ENCODE measurements around the gene ERCC6. TPM values are rescaled to one million over a fixed set of nuclear protein-coding genes. Genes with fewer than 3 reads are reported as not detected.

Gene ERCC6
- total and polyA plus RNA-seq, 10 of the 15 experiments (the other 5 are each of a cell fraction or from before 2014, with no cell fraction given): 4.3 to 15.6 (median 7.8) TPM

DNA sequence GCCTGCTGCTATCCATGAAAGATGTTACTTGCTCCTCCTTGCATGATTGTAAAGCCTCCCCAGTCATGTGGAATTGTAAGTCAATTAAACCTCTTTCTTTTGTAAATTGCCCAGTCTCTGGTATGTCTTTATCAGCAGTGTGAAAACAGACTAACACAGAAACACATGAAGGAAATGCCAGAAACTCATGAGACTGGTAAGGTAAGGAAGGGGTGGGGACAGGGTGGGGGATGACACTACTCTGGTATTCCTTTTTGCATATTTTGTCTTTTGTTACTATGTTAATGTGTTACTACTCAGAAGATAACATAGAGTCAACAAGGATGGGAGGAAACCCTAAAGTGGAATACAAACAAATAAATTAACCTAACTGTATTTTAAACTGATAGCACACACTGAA is 73.2 kb downstream of the ERCC6 start:
- no peaks in the 10 kb centered on the region for H3K79me2 ChIP-seq (ENCODE audit: control insufficient read depth, insufficient read depth, low read length)
- in situ Hi-C loops (cut with MboI): no loop called here
- no peaks in the 10 kb centered on the region for H4K20me1 ChIP-seq (ENCODE audit: control insufficient read depth, insufficient read depth)
- no peak overlapping the region for H3K27ac ChIP-seq (ENCODE audit: control insufficient read depth, insufficient read depth)
- H3K9ac ChIP-seq (ENCODE audit: control insufficient read depth, insufficient read depth, low read length): no peak overlapping the region
- CTCF ChIA-PET: no interaction called here
- H3K4me1 ChIP-seq (ENCODE audit: control insufficient read depth, insufficient read depth, low read length): no peaks in the 10 kb centered on the region
- SMC1A ChIA-PET (ENCODE audit: uncharacterized antibody, unreplicated experiment): no interaction called here
- DNase-seq (ENCODE audit: low read depth, low spot score): no peak
- BruUV-seq (replicated peaks): no TSS peak
- no peaks in the 10 kb centered on the region; a peak in 2 of 4 replicates for H3K36me3 ChIP-seq (ENCODE audit: control insufficient read depth in 2 of 2, insufficient read depth in 2 of 2, low read length in 1 of 2)
- POLR2A ChIA-PET: no interaction called here
- no peaks in the 10 kb centered on the region; the same call in 2 of the 3 replicates for H3K9me3 ChIP-seq (replicated peaks; ENCODE audit: control insufficient read depth, insufficient read depth, low read length)
- no peak for FAIRE-seq
- H2AFZ ChIP-seq (ENCODE audit: control insufficient read depth, low read depth, low read length): no peak overlapping the region
- H3K4me3 ChIP-seq: no peak overlapping the region
- RAD21 ChIA-PET (ENCODE audit: unreplicated experiment): no interaction called here
- intact Hi-C loops (cut with micrococcal nuclease; ENCODE audit: unreplicated experiment): no loop called here
- H3K4me2 ChIP-seq (ENCODE audit: control insufficient read depth, insufficient read depth): no peak overlapping the region
- no peaks in the 10 kb centered on the region for H3K27me3 ChIP-seq (replicated peaks in 1 of 2; ENCODE audit: control insufficient read depth in 2 of 2, insufficient read depth in 2 of 2, low read length in 1 of 2)
- TF ChIP-seq SUZ12 (IDR thresholded peaks at IDR 0.05; ENCODE audit: unreplicated experiment) (no peak), SMAD1 (IDR thresholded peaks at IDR 0.05; ENCODE audit: low read depth, partially characterized antibody) (no peak), YY1 (IDR thresholded peaks at IDR 0.05; ENCODE audit: low read depth, low read length) (no peak), LARP7 (IDR thresholded peaks at IDR 0.05) (no peak), SUPT20H (IDR thresholded peaks at IDR 0.05; ENCODE audit: borderline replicate concordance, control insufficient read depth, low read depth, low read length) (no peak)
- ATAC-seq: no peak

Other genes with a start within 250 kb of the ERCC6 start
- gene C10orf71, start 240.0 kb downstream of the ERCC6 start, total RNA-seq (2014; rRNA removed): not detected in 2 replicates
- gene C10orf71, start 240.0 kb downstream of the ERCC6 start, total RNA-seq (2014; rRNA removed; fragmentation: Illumina TruSeq; extraction: Trizol): not detected in 2 replicates
- not detected in 2 replicates for gene C10orf71, start 240.0 kb downstream of the ERCC6 start, total RNA-seq (2021)
- not detected in 2 replicates for gene C10orf71, start 240.0 kb downstream of the ERCC6 start, polyA plus RNA-seq (2011; rRNA removed)
- gene C10orf71, start 240.0 kb downstream of the ERCC6 start, polyA plus RNA-seq (2014; fragmentation: Illumina TruSeq; extraction: Trizol): not detected in 2 replicates
- gene C10orf71, start 240.0 kb downstream of the ERCC6 start, polyA plus RNA-seq (2014; fragmentation: Nextera tagmentation; extraction: Ambion mirVana): not detected
- not detected in 2 replicates for gene C10orf71, start 240.0 kb downstream of the ERCC6 start, polyA plus RNA-seq (2014; rRNA removed)
- not detected for gene C10orf71, start 240.0 kb downstream of the ERCC6 start, polyA plus RNA-seq (2016; fragmentation: Nextera tagmentation; extraction: Ambion mirVana)
- gene DRGX, start 143.0 kb downstream of the ERCC6 start, total RNA-seq (2014; rRNA removed): not detected in 2 replicates
- not detected in 2 replicates for gene DRGX, start 143.0 kb downstream of the ERCC6 start, total RNA-seq (2014; rRNA removed; fragmentation: Illumina TruSeq; extraction: Trizol)
- gene DRGX, start 143.0 kb downstream of the ERCC6 start, total RNA-seq (2021): not detected in 2 replicates
- not detected in 2 replicates for gene DRGX, start 143.0 kb downstream of the ERCC6 start, polyA plus RNA-seq (2011; rRNA removed)
- not detected in 2 replicates for gene DRGX, start 143.0 kb downstream of the ERCC6 start, polyA plus RNA-seq (2014; fragmentation: Illumina TruSeq; extraction: Trizol)
- gene DRGX, start 143.0 kb downstream of the ERCC6 start, polyA plus RNA-seq (2014; fragmentation: Nextera tagmentation; extraction: Ambion mirVana): not detected
- gene DRGX, start 143.0 kb downstream of the ERCC6 start, polyA plus RNA-seq (2014; rRNA removed): not detected in 2 replicates
- gene DRGX, start 143.0 kb downstream of the ERCC6 start, polyA plus RNA-seq (2016; fragmentation: Nextera tagmentation; extraction: Ambion mirVana): not detected
- not detected in 2 replicates for gene SLC18A3, start 71.2 kb upstream of the ERCC6 start, total RNA-seq (2014; rRNA removed)
- gene SLC18A3, start 71.2 kb upstream of the ERCC6 start, total RNA-seq (2014; rRNA removed; fragmentation: Illumina TruSeq; extraction: Trizol): not detected in 2 replicates
- gene SLC18A3, start 71.2 kb upstream of the ERCC6 start, total RNA-seq (2021): not detected in 2 replicates
- not detected in 2 replicates for gene SLC18A3, start 71.2 kb upstream of the ERCC6 start, polyA plus RNA-seq (2011; rRNA removed)
- not detected in 2 replicates for gene SLC18A3, start 71.2 kb upstream of the ERCC6 start, polyA plus RNA-seq (2014; fragmentation: Illumina TruSeq; extraction: Trizol)
- not detected for gene SLC18A3, start 71.2 kb upstream of the ERCC6 start, polyA plus RNA-seq (2014; fragmentation: Nextera tagmentation; extraction: Ambion mirVana)
- not detected in 2 replicates for gene SLC18A3, start 71.2 kb upstream of the ERCC6 start, polyA plus RNA-seq (2014; rRNA removed)
- not detected for gene SLC18A3, start 71.2 kb upstream of the ERCC6 start, polyA plus RNA-seq (2016; fragmentation: Nextera tagmentation; extraction: Ambion mirVana)
- not detected in 2 replicates for gene CHAT, start 74.9 kb upstream of the ERCC6 start, total RNA-seq (2014; rRNA removed)
- not detected in 2 replicates for gene CHAT, start 74.9 kb upstream of the ERCC6 start, total RNA-seq (2014; rRNA removed; fragmentation: Illumina TruSeq; extraction: Trizol)
- gene CHAT, start 74.9 kb upstream of the ERCC6 start, total RNA-seq (2021): not detected in 2 replicates
- not detected in 2 replicates for gene CHAT, start 74.9 kb upstream of the ERCC6 start, polyA plus RNA-seq (2011; rRNA removed)
- not detected in 2 replicates for gene CHAT, start 74.9 kb upstream of the ERCC6 start, polyA plus RNA-seq (2014; fragmentation: Illumina TruSeq; extraction: Trizol)
- gene CHAT, start 74.9 kb upstream of the ERCC6 start, polyA plus RNA-seq (2014; fragmentation: Nextera tagmentation; extraction: Ambion mirVana): not detected
- gene CHAT, start 74.9 kb upstream of the ERCC6 start, polyA plus RNA-seq (2014; rRNA removed): not detected in 2 replicates
- gene CHAT, start 74.9 kb upstream of the ERCC6 start, polyA plus RNA-seq (2016; fragmentation: Nextera tagmentation; extraction: Ambion mirVana): not detected
- gene C10orf53, start 140.5 kb upstream of the ERCC6 start, total RNA-seq (2014; rRNA removed): not detected in 2 replicates
- not detected in 2 replicates for gene C10orf53, start 140.5 kb upstream of the ERCC6 start, total RNA-seq (2014; rRNA removed; fragmentation: Illumina TruSeq; extraction: Trizol)
- not detected in 2 replicates for gene C10orf53, start 140.5 kb upstream of the ERCC6 start, total RNA-seq (2021)
- not detected in 2 replicates for gene C10orf53, start 140.5 kb upstream of the ERCC6 start, polyA plus RNA-seq (2011; rRNA removed)
- gene C10orf53, start 140.5 kb upstream of the ERCC6 start, polyA plus RNA-seq (2014; fragmentation: Illumina TruSeq; extraction: Trizol): not detected in 2 replicates
- gene C10orf53, start 140.5 kb upstream of the ERCC6 start, polyA plus RNA-seq (2014; fragmentation: Nextera tagmentation; extraction: Ambion mirVana): not detected
- gene C10orf53, start 140.5 kb upstream of the ERCC6 start, polyA plus RNA-seq (2014; rRNA removed): not detected in 2 replicates
- not detected for gene C10orf53, start 140.5 kb upstream of the ERCC6 start, polyA plus RNA-seq (2016; fragmentation: Nextera tagmentation; extraction: Ambion mirVana)
- gene OGDHL, start 223.2 kb upstream of the ERCC6 start, total RNA-seq (2014; rRNA removed): 0.16 and 0.68 TPM in 2 replicates
- gene OGDHL, start 223.2 kb upstream of the ERCC6 start, total RNA-seq (2014; rRNA removed; fragmentation: Illumina TruSeq; extraction: Trizol): 0.14 and 0.27 TPM in 2 replicates
- gene OGDHL, start 223.2 kb upstream of the ERCC6 start, total RNA-seq (2021): 0.51 and 0.67 TPM in 2 replicates
- 6.6 and 13.3 TPM in 2 replicates for gene OGDHL, start 223.2 kb upstream of the ERCC6 start, polyA plus RNA-seq (2011; rRNA removed)
- gene OGDHL, start 223.2 kb upstream of the ERCC6 start, polyA plus RNA-seq (2014; fragmentation: Illumina TruSeq; extraction: Trizol): 0.24 TPM in 1 of 2 replicates, not detected in the other
- under 1 TPM; 0.02 TPM for gene OGDHL, start 223.2 kb upstream of the ERCC6 start, polyA plus RNA-seq (2014; fragmentation: Nextera tagmentation; extraction: Ambion mirVana)
- gene OGDHL, start 223.2 kb upstream of the ERCC6 start, polyA plus RNA-seq (2014; rRNA removed): 0.27 and 0.52 TPM in 2 replicates
- under 1 TPM; 0.42 to 0.46 TPM for gene OGDHL, start 223.2 kb upstream of the ERCC6 start, polyA plus RNA-seq (2016; fragmentation: Nextera tagmentation; extraction: Ambion mirVana)

All from GM12878 (cell line).